HL-60/S4 treated with retinoic acid at 250 ng/mL for 4 days and 3 days (cell line): ENCODE results near the gene TNFSF10.
"Not testable (repeated sequence)": the region's sequence is repeated elsewhere in the genome, so short reads cannot be mapped to it uniquely, and the experiment has no call there.

Experiments used
- in situ Hi-C: fragments of 300-500 bp; cut with MboI; formaldehyde crosslinking; loops from 2 replicates; pipeline ENCODE4 v1.7.0; 2022; ENCODE audit warnings: low sequenced_read_pairs

TNFSF10 gene

DNA sequence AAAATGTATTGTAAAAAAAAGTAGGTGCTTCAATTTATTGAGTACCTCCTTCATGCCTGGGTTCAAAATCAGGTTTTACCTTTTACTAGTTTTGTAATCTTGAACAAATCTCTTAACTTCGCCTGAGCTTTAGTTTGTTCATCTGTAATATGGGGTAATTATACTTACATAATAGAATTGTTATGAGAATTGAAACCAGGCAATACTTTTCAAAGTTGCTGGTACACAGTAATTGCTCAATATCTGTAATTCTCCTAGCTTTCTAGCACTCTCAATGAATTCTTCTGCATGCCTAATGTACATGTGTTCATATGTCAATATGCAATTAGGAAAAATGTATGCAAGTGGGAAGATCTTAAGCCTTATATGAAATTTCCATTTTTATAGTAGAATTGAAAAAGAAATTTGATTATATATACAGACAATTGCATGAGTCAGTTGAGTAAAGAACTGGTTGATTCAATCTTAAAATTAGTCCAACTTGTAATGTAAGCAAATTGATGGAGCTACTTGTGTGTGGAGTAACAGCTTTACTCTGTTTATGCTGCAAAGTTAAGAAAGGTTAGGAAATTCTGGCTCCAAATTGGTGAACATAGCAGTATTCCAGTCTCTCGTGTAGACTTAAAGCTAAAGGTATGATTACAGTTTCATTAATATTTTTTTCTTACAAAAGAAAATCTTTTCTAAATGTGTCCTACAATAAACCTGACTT, 4.1 kb downstream of the TNFSF10 start:
- in situ Hi-C loops, result no loop called here

DNA sequence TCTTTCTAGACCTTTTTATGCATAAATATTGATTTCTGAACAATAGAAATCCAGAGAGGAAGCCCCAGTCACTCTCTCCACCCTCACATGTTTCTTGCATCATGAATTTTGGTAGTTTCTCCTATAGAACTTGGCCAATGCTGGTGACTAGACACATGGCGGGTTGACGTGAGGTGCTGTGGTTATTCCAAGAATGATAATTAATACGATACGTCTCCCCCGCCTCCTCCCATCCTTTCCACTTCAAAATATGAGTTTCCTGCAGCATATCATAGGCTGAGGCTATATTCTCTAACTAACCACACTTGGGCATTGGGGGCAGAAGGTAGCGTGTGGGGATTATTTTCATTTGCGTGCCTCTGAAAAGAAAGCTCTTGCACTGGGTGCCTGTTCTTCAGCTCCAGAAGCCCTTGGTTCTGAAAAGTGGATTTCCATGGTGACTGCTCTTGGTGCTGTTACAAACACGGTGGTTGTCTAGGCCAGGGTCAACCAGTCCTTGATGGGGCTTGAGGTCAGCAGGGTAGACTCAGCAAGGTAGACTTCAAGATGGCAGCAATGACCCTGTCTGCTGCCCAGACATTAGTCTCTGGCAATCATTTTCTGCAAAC, 5.3 kb downstream of the TNFSF10 start:
- in situ Hi-C loops, result no loop called here

DNA sequence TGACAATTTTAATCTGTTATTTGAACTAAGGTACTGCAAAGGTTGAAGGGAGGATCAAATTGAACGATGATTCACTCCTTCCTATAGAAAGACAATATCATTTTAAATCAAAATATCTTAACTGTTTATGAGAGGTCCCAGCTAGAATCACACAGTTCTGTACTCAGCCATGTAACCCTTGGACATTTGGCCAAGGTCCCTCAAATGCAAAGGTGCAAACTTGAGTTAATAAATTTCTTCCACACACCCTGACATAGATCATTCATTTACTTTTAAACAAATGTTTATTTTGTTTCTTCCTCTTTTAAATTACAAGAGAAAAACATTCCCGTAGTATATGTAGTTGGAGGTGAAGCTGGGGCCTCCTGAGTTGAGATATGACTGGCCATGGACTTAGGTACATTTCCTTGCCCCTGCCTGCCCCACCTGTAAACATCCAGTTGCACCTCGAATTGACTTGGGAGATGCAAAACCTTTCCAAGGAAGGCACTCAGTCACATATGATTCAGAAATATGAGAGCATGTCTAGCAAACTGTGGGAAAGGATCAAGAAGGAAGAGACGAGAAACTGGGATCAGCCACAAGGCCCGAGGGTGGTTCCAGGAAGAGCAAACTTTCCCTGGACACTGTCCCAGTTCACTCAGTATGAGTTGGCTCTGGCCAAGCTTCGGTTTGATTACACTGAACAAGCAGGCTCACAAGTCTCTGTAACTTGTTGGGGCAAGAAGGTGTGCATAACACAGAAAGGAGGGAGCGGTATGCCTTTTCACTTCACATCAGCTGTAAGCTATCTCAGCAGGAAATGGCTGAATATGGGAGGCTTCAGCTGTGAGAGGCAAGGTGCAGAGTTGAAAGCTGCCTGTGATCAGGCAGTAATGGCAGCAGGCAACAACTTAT, 6.7 kb downstream of the TNFSF10 start:
- in situ Hi-C loops, result no loop called here

DNA sequence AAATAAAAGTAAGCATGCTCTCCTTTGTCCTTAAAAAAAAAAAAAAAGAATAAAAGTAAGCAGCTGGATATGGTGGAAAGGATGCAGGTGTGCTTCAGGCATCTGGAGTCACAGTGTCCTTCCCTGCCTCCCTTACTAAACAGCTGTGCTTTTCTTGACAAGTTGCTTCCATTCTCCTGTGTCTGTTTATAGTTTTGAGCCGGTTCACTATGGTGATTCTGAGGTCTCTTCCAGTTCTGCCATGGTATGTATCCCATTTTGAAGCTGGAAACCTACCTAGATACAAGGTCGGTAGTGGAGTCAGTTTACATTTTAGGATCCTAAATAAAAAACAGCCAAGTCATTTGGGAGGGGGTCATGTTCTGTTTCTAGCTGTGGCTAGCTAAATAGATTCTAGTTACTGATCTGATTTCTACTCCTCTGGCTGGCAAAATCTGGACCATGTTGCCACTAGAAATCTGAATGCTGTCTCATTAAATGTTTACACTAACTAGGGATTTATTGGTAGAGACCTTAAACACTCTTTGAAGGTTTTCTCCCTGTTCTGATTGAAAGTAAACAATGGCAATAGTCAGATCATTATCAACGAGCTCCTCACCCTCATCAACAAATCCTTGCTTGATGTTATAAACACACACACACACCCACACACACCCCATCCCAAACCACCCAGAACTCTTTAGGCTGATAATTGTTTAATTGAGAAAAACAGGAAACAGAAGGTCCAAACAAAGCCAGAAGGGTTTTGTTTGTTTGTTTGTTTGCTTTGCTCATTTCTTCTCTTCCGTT, 7.9 kb downstream of the TNFSF10 start:
- in situ Hi-C loops, result no loop called here

DNA sequence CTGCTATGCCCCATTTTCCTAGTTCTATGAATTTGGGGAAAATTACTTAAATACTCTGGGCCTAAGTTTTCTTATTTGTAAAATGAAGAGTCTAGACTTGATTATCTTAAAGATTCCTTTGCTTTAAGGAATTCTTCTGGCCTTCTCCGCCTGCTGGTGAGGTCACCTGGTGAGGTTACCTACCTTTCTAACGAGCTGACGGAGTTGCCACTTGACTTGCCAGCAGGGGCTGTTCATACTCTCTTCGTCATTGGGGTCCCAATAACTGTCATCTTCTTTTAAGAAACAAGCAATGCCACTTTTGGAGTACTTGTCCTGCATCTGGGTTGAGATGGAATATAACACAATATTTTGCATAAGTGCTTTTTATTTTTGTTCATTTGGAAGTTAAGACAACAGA, 8.6 kb downstream of the TNFSF10 start:
- in situ Hi-C loops, result no loop called here

DNA sequence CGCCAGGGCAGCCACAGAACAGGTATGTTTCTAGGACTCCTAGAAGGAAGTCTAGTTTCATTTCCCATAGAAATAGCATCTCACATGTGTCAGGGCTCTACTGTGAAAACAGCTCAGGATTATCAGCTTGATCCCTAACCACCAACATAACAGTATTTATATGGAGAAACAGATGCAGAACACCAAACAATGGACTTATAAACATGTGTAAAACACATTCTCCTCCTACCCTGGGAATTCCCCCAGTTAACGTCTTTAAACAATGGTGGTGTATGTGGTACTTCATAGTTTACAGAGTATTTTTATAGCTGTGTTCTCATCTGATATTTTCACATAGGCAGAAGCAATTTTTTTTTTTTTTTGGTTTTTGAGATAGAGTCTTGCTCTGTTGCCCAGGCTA, 9.7 kb downstream of the TNFSF10 start:
- in situ Hi-C loops, result no loop called here

DNA sequence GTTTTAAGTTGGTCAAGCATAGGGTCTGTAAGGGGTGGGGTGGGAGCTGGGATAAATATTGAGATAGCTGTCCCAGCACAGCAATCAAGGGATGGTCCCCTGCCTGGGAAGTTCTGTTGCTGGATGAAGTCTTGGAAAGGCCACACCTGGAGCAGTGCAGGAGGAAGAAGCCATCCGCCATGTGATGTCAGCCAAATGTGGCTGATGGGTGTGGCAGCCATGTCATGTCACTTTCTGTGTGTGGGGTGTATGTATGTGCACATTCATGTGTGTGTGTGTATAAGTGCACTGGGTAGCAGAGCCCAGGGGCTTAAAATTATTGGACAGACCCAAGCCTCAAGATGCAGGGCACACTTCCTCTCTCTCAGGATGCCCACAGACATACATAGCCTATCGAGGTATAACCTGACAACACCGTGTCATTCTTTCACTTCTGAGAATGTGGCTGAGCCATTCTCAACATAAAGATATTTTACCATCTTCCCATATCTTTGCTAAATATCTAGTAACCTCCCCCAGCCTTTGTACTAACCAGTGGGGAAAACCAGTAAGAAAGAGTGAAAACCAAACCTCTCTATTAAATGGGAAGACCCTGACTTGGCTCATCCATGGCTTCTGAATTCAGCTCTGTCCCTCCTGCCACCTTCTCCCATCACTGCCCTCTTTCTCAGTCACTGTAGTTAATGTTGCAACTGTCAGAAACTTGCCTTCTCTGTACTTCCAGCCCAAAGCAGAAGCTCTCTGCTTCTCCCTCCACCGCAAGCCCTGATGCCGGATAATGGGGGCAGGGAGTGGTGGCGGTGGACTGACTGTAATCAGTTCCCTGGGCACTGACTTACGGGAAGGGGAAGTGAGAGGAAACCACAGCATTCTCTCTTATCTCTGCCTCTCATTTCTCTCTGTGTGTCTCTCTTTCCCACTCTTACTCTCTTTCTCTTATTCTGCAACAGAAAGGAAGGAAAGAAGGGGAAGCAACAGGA, 11.2 kb downstream of the TNFSF10 start:
- in situ Hi-C loops, result no loop called here

DNA sequence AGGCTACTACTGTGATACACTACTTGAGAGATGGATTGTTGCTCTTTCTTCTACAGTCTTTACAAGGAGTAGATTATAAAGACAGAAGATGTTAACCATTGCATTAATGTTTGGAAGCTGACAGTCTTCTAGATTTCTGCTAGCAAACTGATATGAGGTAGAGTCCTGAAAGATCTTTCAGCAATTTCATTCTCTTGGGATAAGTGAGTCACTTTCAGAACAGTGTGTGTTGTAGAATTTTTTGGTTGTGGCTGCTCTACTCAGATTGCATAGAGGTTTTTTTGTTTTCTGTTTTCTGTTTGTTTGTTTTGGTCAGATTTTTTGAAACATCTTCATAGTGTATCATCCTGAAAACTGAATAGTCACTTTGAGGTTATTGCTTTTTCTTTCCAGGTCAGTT, 17.1 kb downstream of the TNFSF10 start:
- in situ Hi-C loops, result no loop called here

DNA sequence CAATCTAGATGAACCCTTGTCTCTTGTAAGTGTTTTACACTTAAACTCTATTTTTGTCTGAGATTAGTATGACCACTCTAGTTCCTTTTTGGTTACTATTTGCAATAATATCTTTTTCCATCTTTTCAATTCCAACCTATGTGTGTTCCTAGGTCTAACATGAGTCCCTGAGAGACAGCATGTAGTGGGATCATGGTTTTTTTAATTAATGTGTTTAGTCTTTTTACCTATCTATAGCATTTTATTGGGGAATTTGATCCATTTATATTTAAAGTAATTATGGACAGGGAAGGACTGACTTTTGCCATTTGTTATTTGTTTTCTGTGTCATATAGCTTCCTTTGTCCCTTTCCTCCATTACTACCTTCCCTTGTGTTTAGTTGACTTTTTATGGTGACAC, 21.7 kb downstream of the TNFSF10 start:
- in situ Hi-C loops, result no loop called here

DNA sequence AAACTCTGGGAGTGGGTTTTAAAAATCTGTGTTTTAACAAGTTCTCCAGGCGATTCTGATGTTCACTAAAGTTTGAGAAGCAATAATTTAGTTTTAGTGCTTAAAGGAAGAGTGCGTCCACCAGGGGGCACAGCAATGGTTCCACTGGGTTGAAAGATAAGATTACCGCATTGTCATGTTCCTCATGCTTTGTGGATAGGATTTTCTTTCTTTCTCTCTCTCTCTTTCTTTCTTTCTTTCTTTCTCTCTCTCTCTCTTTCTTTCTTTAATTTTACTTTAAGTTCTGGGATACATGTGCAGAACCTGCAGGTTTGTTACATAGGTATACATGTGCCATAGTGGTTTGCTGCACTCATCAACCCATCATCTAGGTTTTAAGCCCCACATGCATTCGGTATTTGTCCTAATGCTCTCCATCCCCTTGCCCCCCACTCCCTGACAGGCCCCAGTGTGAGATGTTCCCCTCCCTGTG, 33.0 kb downstream of the TNFSF10 start:
- in situ Hi-C loops, result not testable (repeated sequence)

DNA sequence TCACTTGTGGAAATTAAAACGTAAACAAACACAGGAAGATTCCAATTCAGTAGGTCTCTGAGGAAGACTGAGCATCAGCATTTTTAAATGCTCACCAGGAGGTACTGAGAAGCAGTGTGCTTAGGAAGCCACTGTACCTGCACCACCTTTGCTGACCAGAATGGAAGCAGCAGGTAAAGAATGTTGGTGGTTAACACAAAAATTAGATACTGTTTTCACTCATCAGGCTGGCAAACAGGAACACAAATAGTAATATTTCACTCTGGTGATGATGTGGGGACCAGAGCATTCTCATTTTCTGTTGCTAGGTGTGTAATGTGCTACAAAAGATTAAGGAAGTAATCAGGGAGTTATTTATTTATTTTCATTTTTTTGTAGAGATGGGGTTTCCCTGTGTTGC, 45.1 kb downstream of the TNFSF10 start:
- in situ Hi-C loops, result no loop called here

DNA sequence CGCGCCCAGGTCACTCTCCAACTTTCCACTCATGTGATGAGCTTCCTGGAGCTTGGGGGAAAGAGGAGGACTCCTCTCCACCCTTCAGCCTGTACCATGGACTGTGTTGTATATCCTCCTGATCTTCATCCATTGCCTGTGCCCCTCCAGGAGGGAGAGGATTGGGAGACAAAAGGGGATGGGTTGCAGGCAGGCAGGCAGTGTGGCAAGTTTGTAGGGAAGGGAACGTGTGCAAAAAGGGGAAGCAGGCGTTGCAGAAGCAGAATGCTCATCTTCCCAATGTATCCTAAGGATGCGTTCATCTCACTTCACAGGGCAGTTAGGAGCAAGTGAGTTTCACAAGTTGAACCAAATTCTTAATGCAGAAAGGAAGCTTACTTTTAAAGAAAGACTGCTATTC, 46.9 kb downstream of the TNFSF10 start:
- in situ Hi-C loops, result no loop called here

DNA sequence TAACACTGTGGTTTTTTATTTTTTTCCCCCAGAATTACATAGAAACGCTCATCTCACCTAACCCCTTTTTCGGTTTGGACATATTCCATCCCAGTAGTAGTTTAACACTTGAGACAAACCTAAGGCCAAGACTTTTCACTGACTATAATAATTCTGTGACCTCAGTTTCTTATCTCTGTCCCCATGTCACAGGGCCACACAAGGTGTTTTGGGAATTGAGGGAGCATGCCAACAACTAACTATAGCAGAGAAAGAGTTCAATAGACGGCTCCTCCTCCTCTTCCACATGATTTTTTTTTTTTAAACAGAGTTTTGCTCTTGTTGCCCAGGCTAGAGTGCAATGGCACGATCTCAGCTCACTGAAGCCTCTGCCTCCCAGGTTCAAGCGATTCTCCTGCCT, 47.5 kb downstream of the TNFSF10 start:
- in situ Hi-C loops, result no loop called here

DNA sequence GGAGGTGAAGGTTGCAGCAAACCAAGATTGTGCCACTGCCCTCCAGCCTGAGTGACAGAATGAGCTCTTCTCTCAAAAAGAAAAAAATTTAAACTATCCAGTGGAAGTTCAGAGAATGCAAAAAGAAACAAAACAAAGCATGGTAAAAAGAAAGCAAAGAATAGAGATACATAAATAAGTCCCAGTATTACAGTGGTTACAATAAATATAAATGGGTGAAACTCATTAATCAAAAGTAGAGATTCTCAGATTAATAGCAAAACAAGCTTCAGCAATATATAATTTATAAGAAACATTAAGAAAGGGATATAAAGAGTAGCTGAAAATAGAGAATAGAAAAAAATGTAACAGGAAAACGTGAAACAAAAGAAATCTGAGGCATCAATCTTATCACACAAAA, 51.3 kb downstream of the TNFSF10 start:
- in situ Hi-C loops, result no loop called here

DNA sequence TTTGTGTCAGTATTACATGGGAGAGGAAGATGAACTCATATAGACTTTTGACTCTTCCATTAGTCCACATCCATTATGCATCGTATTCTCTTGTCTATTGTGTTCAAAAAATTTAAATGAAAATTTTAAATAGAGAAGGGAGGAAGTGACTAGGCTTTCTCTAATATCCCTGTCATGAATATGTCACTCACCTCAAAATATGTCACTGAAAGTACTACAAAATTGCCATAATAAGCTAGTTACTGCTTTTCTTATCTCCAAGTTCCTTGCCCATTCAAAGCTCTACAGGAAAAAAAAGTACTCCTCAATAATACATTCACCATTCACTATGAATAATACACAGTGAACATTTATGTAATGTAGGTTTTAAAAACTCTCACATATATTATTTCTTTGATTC, 52.6 kb downstream of the TNFSF10 start:
- in situ Hi-C loops, result no loop called here

DNA sequence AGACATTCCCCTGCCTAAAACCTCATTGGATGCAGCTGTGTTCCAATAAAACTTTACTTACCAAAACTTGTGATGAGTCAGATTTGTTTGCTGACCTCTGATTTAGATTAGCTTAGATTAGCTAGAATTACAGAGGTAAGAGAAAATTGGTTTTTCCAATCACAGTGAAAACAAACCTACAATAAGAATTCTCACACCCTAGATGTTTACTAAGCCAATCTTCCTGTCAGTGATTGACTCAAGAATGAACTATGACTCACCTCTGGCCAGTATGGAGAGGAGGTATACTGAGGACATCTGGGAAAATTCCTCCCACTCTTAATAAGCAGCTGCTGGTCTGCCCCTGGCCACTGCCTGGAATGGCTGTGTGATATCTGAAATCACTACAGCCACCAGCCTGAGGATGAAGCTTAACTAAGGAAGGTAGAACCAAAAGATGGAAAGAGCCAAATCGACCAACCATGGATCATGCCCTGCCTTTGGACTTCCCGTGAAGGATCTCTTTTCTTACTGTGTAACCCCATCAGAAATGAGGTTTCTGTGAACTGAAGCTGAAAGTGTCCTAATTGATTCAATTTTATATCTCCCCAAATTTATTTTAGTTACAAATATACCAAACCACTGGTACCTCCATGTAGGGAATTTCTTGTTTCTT, 55.9 kb downstream of the TNFSF10 start:
- in situ Hi-C loops, result no loop called here

DNA sequence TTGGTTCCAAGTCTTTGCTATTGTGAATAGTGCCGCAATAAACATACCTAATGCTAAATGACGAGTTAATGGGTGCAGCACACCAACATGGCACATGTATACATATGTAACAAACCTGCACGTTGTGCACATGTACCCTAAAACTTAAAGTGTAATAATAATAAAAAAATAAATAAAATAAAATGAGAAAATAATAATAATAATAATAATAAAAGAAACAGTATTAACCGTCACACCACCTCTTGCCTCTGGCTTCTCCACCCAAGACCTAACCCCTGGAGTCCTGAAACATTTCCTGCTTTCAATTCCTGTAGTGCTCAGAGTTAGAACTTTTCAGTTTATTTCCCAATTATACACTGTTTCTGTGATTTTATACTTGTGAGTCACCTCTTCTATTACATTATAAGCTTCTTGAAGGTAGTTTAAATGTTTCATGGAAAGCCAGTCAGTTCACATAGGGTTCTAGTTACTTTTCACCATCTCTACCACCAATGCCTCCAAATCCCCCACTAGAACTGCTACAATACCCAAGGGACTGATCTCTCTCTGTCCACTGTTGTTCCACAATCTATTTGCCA, 56.6 kb downstream of the TNFSF10 start:
- in situ Hi-C loops, result no loop called here

DNA sequence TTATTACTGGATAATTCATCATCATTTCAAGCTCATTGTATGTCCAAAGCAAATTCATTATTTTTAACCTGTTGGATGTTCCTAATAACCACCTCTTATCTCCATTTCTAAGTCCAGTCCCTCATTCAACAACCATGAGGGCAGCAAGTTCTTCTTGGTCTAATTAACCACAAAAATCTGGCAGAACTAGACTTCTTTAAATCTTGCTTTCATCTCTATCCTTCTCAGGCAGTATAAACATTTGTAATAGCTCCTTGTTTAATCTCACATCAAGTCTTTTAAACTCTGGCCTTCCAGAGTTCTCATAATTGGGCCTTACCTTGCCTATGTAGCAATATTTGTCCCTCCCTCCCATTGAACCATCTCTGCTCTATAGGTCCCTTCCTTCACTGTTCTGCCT, 57.9 kb downstream of the TNFSF10 start:
- in situ Hi-C loops, result no loop called here

DNA sequence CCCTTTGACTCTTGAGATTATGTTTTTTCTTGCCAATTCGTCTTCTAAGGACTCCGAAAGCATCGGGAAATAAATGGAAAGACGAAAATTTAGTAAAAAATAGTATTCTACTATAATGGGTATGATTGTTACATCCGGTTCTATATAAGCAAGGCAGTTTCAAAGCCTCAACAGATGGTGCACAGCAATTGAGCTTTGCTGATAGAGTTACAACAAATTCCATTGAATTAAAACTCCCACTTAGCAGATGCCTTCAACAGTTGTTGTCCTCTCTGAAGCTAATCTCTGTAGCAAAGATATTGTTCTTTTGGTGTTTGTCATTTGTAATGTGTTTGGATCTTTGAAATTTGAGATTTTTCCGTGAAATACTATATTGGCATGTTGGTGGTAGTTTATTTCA, 58.9 kb downstream of the TNFSF10 start:
- in situ Hi-C loops, result no loop called here
